K562 (cell line): ENCODE results near the gene FBXW7. TPM values are rescaled to one million over a fixed set of nuclear protein-coding genes. Genes with fewer than 3 reads are reported as not detected.

Experiments
- ARHGAP35 ChIP-seq: fragments of 450-650 bp; IDR thresholded peaks from 2 replicates; pipeline ENCODE4 v1.6.1; 2018; ENCODE audit not compliant: partially characterized antibody
- ATF1 ChIP-seq, 2 experiments: fragments of 450-650 bp in 1 of 2; IDR thresholded peaks; 2 replicates each; pipeline ENCODE4 v1.6.1; 2016; ENCODE audit warnings: missing compliant biosample characterization in 1 of 2, missing genetic modification characterization in 1 of 2
- ATF6 ChIP-seq: sonication (generic); formaldehyde crosslinking; IDR thresholded peaks from 2 replicates; pipeline ENCODE4 v1.4.0; 2020; ENCODE audit warnings: mild to moderate bottlenecking, missing genetic modification reagents
- BRCA1 ChIP-seq, 2 experiments: fragments of 450-650 bp in 1 of 2; sonication (generic) in 1 of 2; formaldehyde crosslinking in 1 of 2; IDR thresholded peaks; 2 replicates each; pipeline versions ENCODE4 v1.5.0 to v1.6.1; 2017 to 2020; ENCODE audit warnings: mild to moderate bottlenecking in 1 of 2, missing genetic modification reagents in 1 of 2
- BRF2 ChIP-seq: IDR thresholded peaks from 3 replicates; pipeline ENCODE4 v1.6.1; 2011; ENCODE audit warnings: borderline replicate concordance, mild to moderate bottlenecking; ENCODE audit not compliant: insufficient read length, insufficient read depth
- CREB1 ChIP-seq, 2 experiments: sonication (generic) in 1 of 2; formaldehyde crosslinking in 1 of 2; IDR thresholded peaks; 2 replicates each; pipeline versions ENCODE4 v1.6.1 to v1.8.0; 2012 to 2022; ENCODE audit warnings: inconsistent platforms in 1 of 2, mild to moderate bottlenecking in 1 of 2, missing genetic modification reagents in 1 of 2, moderate library complexity in 1 of 2
- CSDE1 ChIP-seq, 2 experiments: fragments of 450-650 bp; IDR thresholded peaks; 2 replicates each; pipeline ENCODE4 v1.6.1; 2016; ENCODE audit warnings: mild to moderate bottlenecking in 1 of 2
- DLX4 ChIP-seq: fragments of 250-450 bp; sonication (Bioruptor Pico); IDR thresholded peaks from 2 replicates; pipeline ENCODE4 v1.6.1; 2021; ENCODE audit warnings: mild to moderate bottlenecking
- ELF1 ChIP-seq: fragments of 200-800 bp; sonication (Bioruptor generic); IDR thresholded peaks from 2 replicates; pipeline ENCODE4 v1.6.1; 2016; ENCODE audit warnings: missing genetic modification characterization, missing compliant biosample characterization
- EP300 ChIP-seq: IDR thresholded peaks from 2 replicates; pipeline ENCODE4 v1.6.1; 2012; ENCODE audit warnings: low read length, improper control_type of control experiment
- KAT7 ChIP-seq: sonication (generic); formaldehyde crosslinking; IDR thresholded peaks from 2 replicates; pipeline ENCODE4 v1.8.0; 2022; ENCODE audit warnings: missing genetic modification reagents, mild to moderate bottlenecking, borderline replicate concordance
- MECOM ChIP-seq: fragments of 250-450 bp; sonication (Bioruptor Pico); IDR thresholded peaks from 2 replicates; pipeline ENCODE4 v1.8.0; 2022; ENCODE audit warnings: inconsistent platforms
- MTA3 ChIP-seq: fragments of 450-650 bp; formaldehyde crosslinking; IDR thresholded peaks from 2 replicates; pipeline ENCODE4 v1.6.1; 2017; ENCODE audit warnings: mild to moderate bottlenecking, borderline replicate concordance
- NFIC ChIP-seq: fragments of 450-650 bp; IDR thresholded peaks from 2 replicates; pipeline ENCODE4 v1.6.1; 2017; ENCODE audit warnings: mild to moderate bottlenecking, inconsistent platforms
- NFXL1 ChIP-seq: fragments of 450-650 bp; formaldehyde crosslinking; IDR thresholded peaks from 2 replicates; pipeline ENCODE4 v1.4.0; 2021; ENCODE audit warnings: mild to moderate bottlenecking
- NUFIP1 ChIP-seq: fragments of 450-650 bp; IDR thresholded peaks from 2 replicates; pipeline ENCODE4 v1.6.1; 2018; ENCODE audit not compliant: partially characterized antibody
- PHB2 ChIP-seq: fragments of 450-650 bp; IDR thresholded peaks from 2 replicates; pipeline ENCODE4 v1.6.1; 2017; ENCODE audit warnings: low read depth
- POLR3G ChIP-seq: IDR thresholded peaks from 2 replicates; pipeline ENCODE4 v1.6.1; 2011; ENCODE audit not compliant: insufficient read length, insufficient replicate concordance; ENCODE audit errors: extremely low read depth
- PTTG1 ChIP-seq: fragments of 450-650 bp; IDR thresholded peaks from 2 replicates; pipeline ENCODE4 v1.6.1; 2016; ENCODE audit warnings: low read depth, mild to moderate bottlenecking, missing genetic modification characterization, missing compliant biosample characterization
- SNIP1 ChIP-seq: fragments of 450-650 bp; IDR thresholded peaks from 2 replicates; pipeline ENCODE4 v1.7.1; 2017; ENCODE audit warnings: low read depth, mild to moderate bottlenecking
- WHSC1 ChIP-seq: IDR thresholded peaks from one replicate; pipeline ENCODE4 v1.6.1; 2012; ENCODE audit warnings: low read length, control low read depth, inconsistent platforms
- ZNF354B ChIP-seq: fragments of 250-450 bp; sonication (Bioruptor Pico); IDR thresholded peaks from 2 replicates; pipeline ENCODE4 v1.4.0; 2020
- polyA plus RNA-seq, 8 experiments: library from polyadenylated mRNA; depleted of rRNA in 4 of 8; stranded (reverse) in 5 of 8; unstranded in 3 of 8; fragments of >200 nt; fragmentation: Nextera tagmentation in 2 of 8; fragmentation: Illumina TruSeq in 1 of 8; extraction: Ambion mirVana in 2 of 8; extraction: Trizol in 1 of 8; gene quantifications; 2 replicates each; pipeline versions ENCODE4 v1.2.1 to v1.2.3, GENCODE V29; 2011 to 2014; ENCODE audit warnings: inconsistent platforms in 1 of 8, missing spikeins in 1 of 8
- total RNA-seq, 7 experiments: library from RNA; depleted of rRNA in 6 of 7; stranded (reverse); fragments of >200 nt in 6 of 7; fragmentation: Illumina TruSeq in 2 of 7; extraction: Trizol in 2 of 7; gene quantifications; 2 replicates each; pipeline versions ENCODE4 v1.2.1 to v1.2.3, GENCODE V29; 2011 to 2021; ENCODE audit warnings: low replicate concordance in 1 of 7
- TF ChIP-seq, protein P1 (sequence below): sonication (generic); formaldehyde crosslinking; IDR thresholded peaks from 2 replicates; pipeline ENCODE4 v1.8.1; 2023; ENCODE audit warnings: mild to moderate bottlenecking, missing genetic modification reagents
- TF ChIP-seq, protein P2 (sequence below): sonication (generic); formaldehyde crosslinking; IDR thresholded peaks from 2 replicates; pipeline ENCODE4 v1.8.0; 2022; ENCODE audit warnings: mild to moderate bottlenecking, missing genetic modification reagents

FBXW7 gene
- total and polyA plus RNA-seq, 9 of the 15 experiments (the other 6 are each of a cell fraction or from before 2014, with no cell fraction given) = 6.8 to 44.2 (median 16.4) TPM

GRCh38 chr4:152536545-152537182 lies 772 bp upstream of the FBXW7 start (continued):
- TF ChIP-seq ATF6 (CRISPR knock-in tag) (0 out of 2 replicates have a peak, but pooled peaks have one; percentile 58), SNIP1 (no peak), ARHGAP35 (no peak), KAT7 (no peak), POLR3G (no peak), WHSC1 (no peak), CSDE1 (IDR thresholded peaks at IDR 0.05) (no peak), ATF1 (CRISPR knock-in tag; IDR thresholded peaks at IDR 0.05) (no peak), ATF1 (tag; IDR thresholded peaks at IDR 0.05) (no peak), PTTG1 (tag) (no peak), CREB1 (IDR thresholded peaks at IDR 0.05) (no peak), CREB1 (CRISPR knock-in tag; IDR thresholded peaks at IDR 0.05) (no peak), EP300 (no peak), ZNF354B (CRISPR knock-in tag) (no peak), MECOM (CRISPR knock-in tag) (no peak), DLX4 (CRISPR knock-in tag) (no peak), ELF1 (no peak), NFXL1 (no peak), NFIC (no peak), MTA3 (0 out of 2 replicates have a peak, but pooled peaks have one; percentile 10), PHB2 (no peak), BRCA1 (IDR thresholded peaks at IDR 0.05) (no peak), BRCA1 (CRISPR knock-in tag; IDR thresholded peaks at IDR 0.05) (no peak), NUFIP1 (no peak), BRF2 (no peak)
- TF ChIP-seq, protein P1, sequence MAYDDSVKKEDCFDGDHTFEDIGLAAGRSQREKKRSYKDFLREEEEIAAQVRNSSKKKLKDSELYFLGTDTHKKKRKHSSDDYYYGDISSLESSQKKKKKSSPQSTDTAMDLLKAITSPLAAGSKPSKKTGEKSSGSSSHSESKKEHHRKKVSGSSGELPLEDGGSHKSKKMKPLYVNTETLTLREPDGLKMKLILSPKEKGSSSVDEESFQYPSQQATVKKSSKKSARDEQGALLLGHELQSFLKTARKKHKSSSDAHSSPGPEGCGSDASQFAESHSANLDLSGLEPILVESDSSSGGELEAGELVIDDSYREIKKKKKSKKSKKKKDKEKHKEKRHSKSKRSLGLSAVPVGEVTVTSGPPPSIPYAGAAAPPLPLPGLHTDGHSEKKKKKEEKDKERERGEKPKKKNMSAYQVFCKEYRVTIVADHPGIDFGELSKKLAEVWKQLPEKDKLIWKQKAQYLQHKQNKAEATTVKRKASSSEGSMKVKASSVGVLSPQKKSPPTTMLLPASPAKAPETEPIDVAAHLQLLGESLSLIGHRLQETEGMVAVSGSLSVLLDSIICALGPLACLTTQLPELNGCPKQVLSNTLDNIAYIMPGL (CRISPR knock-in tag) = no peak
- TF ChIP-seq, protein P2, sequence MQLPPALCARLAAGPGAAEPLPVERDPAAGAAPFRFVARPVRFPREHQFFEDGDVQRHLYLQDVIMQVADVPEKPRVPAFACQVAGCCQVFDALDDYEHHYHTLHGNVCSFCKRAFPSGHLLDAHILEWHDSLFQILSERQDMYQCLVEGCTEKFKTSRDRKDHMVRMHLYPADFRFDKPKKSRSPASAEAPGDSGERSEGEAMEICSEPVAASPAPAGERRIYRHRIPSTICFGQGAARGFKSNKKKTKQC = peak; percentile 76; the same call in 1 of the 2 replicates
